Measurements from ENCODE around the gene CEBPA. TPM values are rescaled to one million over a fixed set of nuclear protein-coding genes. Genes with fewer than 3 reads are reported as not detected.

The CEBPA gene
- total RNA-seq, 1 donor from 2014 or later = 0.45 TPM

- Histone ChIP-seq H3K9ac (ENCODE audit: low read length) (no peak overlapping the region), H3K27ac (ENCODE audit: low read depth, low read length) (no peak overlapping the region), H3K4me1 (ENCODE audit: insufficient read depth, low read length) (no peaks in the 10 kb centered on the region), H3K79me2 (ENCODE audit: insufficient read depth, low read length) (no peaks in the 10 kb centered on the region), H4K20me1 (ENCODE audit: insufficient read depth, low read length) (no peaks in the 10 kb centered on the region), H3K4me2 (ENCODE audit: low read length) (no peak overlapping the region), H2AFZ (ENCODE audit: low read depth, low read length) (no peak overlapping the region), H3K9me3 (ENCODE audit: insufficient read depth, low read depth, low read length) (no peaks in the 10 kb centered on the region), H3K27me3 (ENCODE audit: insufficient read depth, low read length) (peaks cover 14% of the 10 kb centered on the region), H3K36me3 (ENCODE audit: insufficient read depth, low read length) (no peaks in the 10 kb centered on the region), H3K4me3 (ENCODE audit: insufficient read depth, low read depth, low read length) (no peak overlapping the region)
- H3K4me3 Mint-ChIP-seq (ENCODE audit: unreplicated experiment) = no peak overlapping the region
- no peaks in the 10 kb centered on the region for H3K9me3 Mint-ChIP-seq (ENCODE audit: unreplicated experiment)
- H3K27me3 Mint-ChIP-seq (ENCODE audit: low read depth, unreplicated experiment) = peaks cover 54% of the 10 kb centered on the region
- no peaks in the 10 kb centered on the region for H3K4me1 Mint-ChIP-seq (ENCODE audit: low read depth, unreplicated experiment)
- DNase-seq (ENCODE audit: low read depth) (no peak), FAIRE-seq (no peak)
- no peaks in the 10 kb centered on the region for H3K36me3 Mint-ChIP-seq (ENCODE audit: low read depth, unreplicated experiment)
- no peak overlapping the region for H3K27ac Mint-ChIP-seq (ENCODE audit: unreplicated experiment)
- no peak for TF ChIP-seq EZH2 (IDR thresholded peaks at IDR 0.05; ENCODE audit: insufficient read depth, low read length)
- no peak for TF ChIP-seq CTCF (IDR thresholded peaks at IDR 0.05; ENCODE audit: insufficient read depth, low read depth, low read length)
Observed at GRCh38 chr19:33344573-33344925, 42.2 kb upstream of the CEBPA start.

GRCh38 chr19:33343859-33344572 is 41.7 kb upstream of the CEBPA start:
- Histone ChIP-seq H3K27me3 (ENCODE audit: insufficient read depth, low read length) (peaks cover 14% of the 10 kb centered on the region), H3K9ac (ENCODE audit: low read length) (no peak overlapping the region), H3K27ac (ENCODE audit: low read depth, low read length) (no peak overlapping the region), H3K79me2 (ENCODE audit: insufficient read depth, low read length) (no peaks in the 10 kb centered on the region), H3K4me3 (ENCODE audit: insufficient read depth, low read depth, low read length) (no peak overlapping the region), H3K4me2 (ENCODE audit: low read length) (no peak overlapping the region), H2AFZ (ENCODE audit: low read depth, low read length) (no peak overlapping the region), H3K4me1 (ENCODE audit: insufficient read depth, low read length) (no peaks in the 10 kb centered on the region), H4K20me1 (ENCODE audit: insufficient read depth, low read length) (no peaks in the 10 kb centered on the region), H3K9me3 (ENCODE audit: insufficient read depth, low read depth, low read length) (no peaks in the 10 kb centered on the region), H3K36me3 (ENCODE audit: insufficient read depth, low read length) (no peaks in the 10 kb centered on the region)
- H3K27me3 Mint-ChIP-seq (ENCODE audit: low read depth, unreplicated experiment) = peaks cover 54% of the 10 kb centered on the region
- FAIRE-seq (no peak), DNase-seq (ENCODE audit: low read depth) (no peak)
- H3K4me3 Mint-ChIP-seq (ENCODE audit: unreplicated experiment) = no peak overlapping the region
- no peaks in the 10 kb centered on the region for H3K9me3 Mint-ChIP-seq (ENCODE audit: unreplicated experiment)
- no peaks in the 10 kb centered on the region for H3K4me1 Mint-ChIP-seq (ENCODE audit: low read depth, unreplicated experiment)
- TF ChIP-seq EZH2 (IDR thresholded peaks at IDR 0.05; ENCODE audit: insufficient read depth, low read length) (no peak), CTCF (IDR thresholded peaks at IDR 0.05; ENCODE audit: insufficient read depth, low read depth, low read length) (no peak)
- no peak overlapping the region for H3K27ac Mint-ChIP-seq (ENCODE audit: unreplicated experiment)
- H3K36me3 Mint-ChIP-seq (ENCODE audit: low read depth, unreplicated experiment) = no peaks in the 10 kb centered on the region

- no peak for FAIRE-seq
- peaks cover 49% of the 10 kb centered on the region for H3K27me3 Mint-ChIP-seq (ENCODE audit: low read depth, unreplicated experiment)
- H2AFZ ChIP-seq (ENCODE audit: low read depth, low read length) = no peak overlapping the region
Observed at GRCh38 chr19:33343301-33343700, 41.0 kb upstream of the CEBPA start.

More at GRCh38 chr19:33343301-33343700, 41.0 kb upstream of the CEBPA start:
- Histone ChIP-seq H3K4me1 (ENCODE audit: insufficient read depth, low read length) (no peaks in the 10 kb centered on the region), H3K27ac (ENCODE audit: low read depth, low read length) (no peak overlapping the region), H3K9ac (ENCODE audit: low read length) (no peak overlapping the region), H3K4me3 (ENCODE audit: insufficient read depth, low read depth, low read length) (no peak overlapping the region), H3K9me3 (ENCODE audit: insufficient read depth, low read depth, low read length) (no peaks in the 10 kb centered on the region), H4K20me1 (ENCODE audit: insufficient read depth, low read length) (no peaks in the 10 kb centered on the region), H3K4me2 (ENCODE audit: low read length) (no peak overlapping the region), H3K36me3 (ENCODE audit: insufficient read depth, low read length) (no peaks in the 10 kb centered on the region), H3K79me2 (ENCODE audit: insufficient read depth, low read length) (no peaks in the 10 kb centered on the region), H3K27me3 (ENCODE audit: insufficient read depth, low read length) (peaks cover 14% of the 10 kb centered on the region)
- no peaks in the 10 kb centered on the region for H3K9me3 Mint-ChIP-seq (ENCODE audit: unreplicated experiment)
- H3K36me3 Mint-ChIP-seq (ENCODE audit: low read depth, unreplicated experiment) = no peaks in the 10 kb centered on the region
- TF ChIP-seq CTCF (IDR thresholded peaks at IDR 0.05; ENCODE audit: insufficient read depth, low read depth, low read length) (no peak), EZH2 (IDR thresholded peaks at IDR 0.05; ENCODE audit: insufficient read depth, low read length) (no peak)
- no peak overlapping the region for H3K27ac Mint-ChIP-seq (ENCODE audit: unreplicated experiment)
- no peak for DNase-seq (ENCODE audit: low read depth)
- no peaks in the 10 kb centered on the region for H3K4me1 Mint-ChIP-seq (ENCODE audit: low read depth, unreplicated experiment)
- H3K4me3 Mint-ChIP-seq (ENCODE audit: unreplicated experiment) = no peak overlapping the region

Data from astrocyte (in vitro differentiated cells and primary cell).